HepG2 (cell line): ENCODE measurements around the gene THADA. TPM values are rescaled to one million over a fixed set of nuclear protein-coding genes. Genes with fewer than 3 reads are reported as not detected.

Experiments used
- ARHGAP35 ChIP-seq: sonication (generic); formaldehyde crosslinking; IDR thresholded peaks from 2 replicates; pipeline ENCODE4 v1.9.0; 2022; ENCODE audit warnings: mild to moderate bottlenecking, inconsistent platforms, moderate library complexity, missing genetic modification reagents, borderline replicate concordance
- CCDC6 ChIP-seq: sonication (generic); formaldehyde crosslinking; IDR thresholded peaks from 2 replicates; pipeline ENCODE4 v1.8.1; 2022; ENCODE audit warnings: mild to moderate bottlenecking, missing genetic modification reagents, moderate library complexity
- HNRNPH1 ChIP-seq: fragments of 200-400 bp; formaldehyde crosslinking; optimal IDR thresholded peaks from 2 replicates; pipeline ENCODE3; 2017; ENCODE audit warnings: mild to moderate bottlenecking, low read depth, low read length
- IRX3 ChIP-seq: sonication (generic); formaldehyde crosslinking; IDR thresholded peaks from 2 replicates; pipeline ENCODE4 v1.8.1; 2023; ENCODE audit warnings: mild to moderate bottlenecking, low read depth, missing genetic modification reagents, borderline replicate concordance
- MNT ChIP-seq: fragments of 450-650 bp; IDR thresholded peaks from 2 replicates; pipeline ENCODE4 v1.6.1; 2016
- PAF1 ChIP-seq: IDR thresholded peaks from 2 replicates; pipeline ENCODE4 v1.6.1; 2016; ENCODE audit warnings: missing genetic modification reagents, missing compliant biosample characterization
- RARG ChIP-seq: sonication (generic); formaldehyde crosslinking; IDR thresholded peaks from 2 replicates; pipeline ENCODE4 v1.4.0; 2020; ENCODE audit warnings: low read depth, mild to moderate bottlenecking, missing genetic modification reagents
- RBFOX2 ChIP-seq: fragments of 200-400 bp; formaldehyde crosslinking; IDR thresholded peaks from 2 replicates; pipeline ENCODE4 v1.6.1; 2017; ENCODE audit warnings: low read depth, mild to moderate bottlenecking, low read length
- RFX5 ChIP-seq: IDR thresholded peaks from 2 replicates; pipeline ENCODE4 v1.6.1; 2011; ENCODE audit warnings: low read depth, low read length, improper control_type of control experiment
- SATB2 ChIP-seq: sonication (generic); formaldehyde crosslinking; IDR thresholded peaks from 2 replicates; pipeline ENCODE4 v1.5.0; 2020; ENCODE audit warnings: missing genetic modification reagents
- TBX3 ChIP-seq: fragments of 450-650 bp; IDR thresholded peaks from 2 replicates; pipeline ENCODE4 v1.6.1; 2017; ENCODE audit warnings: antibody characterized with exemption, mild to moderate bottlenecking, inconsistent platforms, borderline replicate concordance
- ZGPAT ChIP-seq: IDR thresholded peaks from 2 replicates; pipeline ENCODE4 v1.6.1; 2016; ENCODE audit warnings: mild to moderate bottlenecking
- ZHX1 ChIP-seq: sonication (generic); formaldehyde crosslinking; IDR thresholded peaks from 2 replicates; pipeline ENCODE4 v1.8.1; 2022; ENCODE audit warnings: low read depth, mild to moderate bottlenecking, missing genetic modification reagents
- ZKSCAN1 ChIP-seq: fragments of 150-350 bp; IDR thresholded peaks from 2 replicates; pipeline ENCODE4 v1.6.1; 2014; ENCODE audit warnings: low read length
- ZNF142 ChIP-seq: sonication (generic); formaldehyde crosslinking; IDR thresholded peaks from 2 replicates; pipeline ENCODE4 v1.4.0; 2020; ENCODE audit warnings: missing genetic modification reagents
- ZNF44 ChIP-seq: sonication (generic); formaldehyde crosslinking; IDR thresholded peaks from 2 replicates; pipeline ENCODE4 v1.5.1; 2020; ENCODE audit warnings: mild to moderate bottlenecking, missing genetic modification reagents
- ZNF790 ChIP-seq: sonication (generic); formaldehyde crosslinking; IDR thresholded peaks from 2 replicates; pipeline ENCODE4 v1.8.0; 2022; ENCODE audit warnings: missing genetic modification reagents, mild to moderate bottlenecking, borderline replicate concordance
- polyA plus RNA-seq, 8 experiments: library from polyadenylated mRNA; depleted of rRNA in 3 of 8; stranded (reverse) in 7 of 8; unstranded in 1 of 8; fragments of >200 nt; fragmentation: Illumina TruSeq in 4 of 8; extraction: Trizol in 4 of 8; gene quantifications; 2 replicates each; pipeline versions ENCODE4 v1.2.1 to v1.2.3, GENCODE V29; 2011 to 2016; ENCODE audit warnings: low read depth in 4 of 8, missing spikeins in 1 of 8, mixed read lengths in 1 of 8; ENCODE audit not compliant: insufficient read depth in 1 of 8
- total RNA-seq, 5 experiments: library from RNA; depleted of rRNA; stranded (reverse); fragments of >200 nt; fragmentation: Illumina TruSeq; extraction: Trizol; gene quantifications; 2 replicates each; pipeline ENCODE4 v1.2.3, GENCODE V29; 2016; ENCODE audit warnings: low read depth in 1 of 5

Gene THADA
- total and polyA plus RNA-seq, 2 of the 13 experiments (the other 11 are each of a cell fraction or from before 2014, with no cell fraction given): 12.7 to 21.7 TPM

- no peak for TF ChIP-seq ZGPAT (CRISPR knock-in tag)
- TF ChIP-seq TBX3: no peak
- no peak for TF ChIP-seq SATB2 (CRISPR knock-in tag)
- no peak for TF ChIP-seq RBFOX2
- TF ChIP-seq ZKSCAN1: no peak
- no peak for TF ChIP-seq ZNF790 (CRISPR knock-in tag)
- no peak for TF ChIP-seq HNRNPH1
- no peak for TF ChIP-seq ZNF44 (CRISPR knock-in tag)
- no peak for TF ChIP-seq ARHGAP35 (CRISPR knock-in tag)
- no peak for TF ChIP-seq RFX5
- TF ChIP-seq MNT: no peak
- TF ChIP-seq RARG (CRISPR knock-in tag): no peak
- TF ChIP-seq IRX3 (CRISPR knock-in tag): no peak
- TF ChIP-seq PAF1 (CRISPR knock-in tag): no peak
- TF ChIP-seq ZHX1 (CRISPR knock-in tag): no peak
- no peak for TF ChIP-seq CCDC6 (CRISPR knock-in tag)
- no peak for TF ChIP-seq ZNF142
Measured at GRCh38 chr2:43611987-43612894, 16.4 kb upstream of the THADA start (continued).
